GM12872 (cell line): ENCODE measurements around the gene PBX4.

Experiments used
- TF ChIP-seq, protein P1 (sequence below): IDR thresholded peaks from 3 replicates; pipeline ENCODE4 v1.5.1; 2011; ENCODE audit warnings: low read depth, mild to moderate bottlenecking, low read length, moderate library complexity; ENCODE audit not compliant: insufficient read depth

PBX4 gene

DNA sequence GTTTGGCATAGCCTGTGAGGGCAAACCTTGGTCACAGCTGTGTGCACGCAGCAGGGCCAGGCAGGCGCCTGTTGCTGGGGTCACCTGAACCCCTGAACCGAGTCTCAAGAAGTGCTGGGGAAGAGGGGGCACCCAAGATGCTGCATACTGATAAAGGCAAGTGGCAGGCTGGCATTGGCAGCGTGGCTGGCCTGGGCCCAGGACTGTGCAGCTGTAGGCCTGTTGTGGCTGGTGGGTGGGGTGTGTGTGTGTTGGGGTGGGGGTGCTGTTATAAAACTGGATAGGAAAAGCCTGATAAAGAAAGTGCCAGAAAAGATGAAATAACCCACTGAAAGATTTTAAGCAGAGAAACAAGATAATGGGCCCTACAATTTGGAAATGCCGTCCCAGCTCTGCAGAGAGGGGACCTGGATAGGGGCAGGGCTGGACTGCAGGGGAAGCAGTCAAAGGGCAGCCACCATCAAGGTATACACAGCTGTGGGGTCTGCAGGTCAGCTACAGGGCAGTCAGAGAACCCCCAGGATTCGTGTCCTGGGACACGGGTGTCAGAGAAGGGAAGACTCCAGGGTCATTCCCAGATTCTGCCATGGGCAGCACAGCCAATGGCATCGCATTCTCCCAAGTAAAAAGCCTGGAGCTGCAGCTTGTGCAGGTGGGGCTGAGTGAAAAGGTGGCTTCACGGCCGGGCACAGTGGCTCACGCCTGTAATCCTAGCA lies 47.3 kb downstream of the PBX4 start:
- TF ChIP-seq, protein P1, sequence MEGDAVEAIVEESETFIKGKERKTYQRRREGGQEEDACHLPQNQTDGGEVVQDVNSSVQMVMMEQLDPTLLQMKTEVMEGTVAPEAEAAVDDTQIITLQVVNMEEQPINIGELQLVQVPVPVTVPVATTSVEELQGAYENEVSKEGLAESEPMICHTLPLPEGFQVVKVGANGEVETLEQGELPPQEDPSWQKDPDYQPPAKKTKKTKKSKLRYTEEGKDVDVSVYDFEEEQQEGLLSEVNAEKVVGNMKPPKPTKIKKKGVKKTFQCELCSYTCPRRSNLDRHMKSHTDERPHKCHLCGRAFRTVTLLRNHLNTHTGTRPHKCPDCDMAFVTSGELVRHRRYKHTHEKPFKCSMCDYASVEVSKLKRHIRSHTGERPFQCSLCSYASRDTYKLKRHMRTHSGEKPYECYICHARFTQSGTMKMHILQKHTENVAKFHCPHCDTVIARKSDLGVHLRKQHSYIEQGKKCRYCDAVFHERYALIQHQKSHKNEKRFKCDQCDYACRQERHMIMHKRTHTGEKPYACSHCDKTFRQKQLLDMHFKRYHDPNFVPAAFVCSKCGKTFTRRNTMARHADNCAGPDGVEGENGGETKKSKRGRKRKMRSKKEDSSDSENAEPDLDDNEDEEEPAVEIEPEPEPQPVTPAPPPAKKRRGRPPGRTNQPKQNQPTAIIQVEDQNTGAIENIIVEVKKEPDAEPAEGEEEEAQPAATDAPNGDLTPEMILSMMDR = no peak

DNA sequence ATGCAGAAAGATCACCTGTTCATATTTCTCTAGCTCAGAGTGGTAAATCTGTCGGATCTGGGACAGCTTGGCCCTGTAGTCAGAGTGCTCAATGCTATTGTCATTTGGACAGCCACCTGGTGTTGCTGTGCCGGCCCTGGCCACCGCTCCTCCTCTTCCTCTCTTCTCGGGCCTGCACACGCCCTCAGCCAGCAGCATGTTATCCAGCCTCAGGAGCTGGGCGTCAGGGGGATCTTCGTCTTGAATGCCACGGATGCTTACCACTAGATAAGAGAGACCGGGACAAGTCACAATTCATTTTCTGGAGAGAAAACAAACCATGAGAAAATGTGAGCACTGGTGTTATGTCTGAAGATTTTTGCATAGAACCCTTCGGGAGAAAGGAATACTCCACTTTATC lies 47.9 kb downstream of the PBX4 start:
- TF ChIP-seq, protein P1 = no peak

DNA sequence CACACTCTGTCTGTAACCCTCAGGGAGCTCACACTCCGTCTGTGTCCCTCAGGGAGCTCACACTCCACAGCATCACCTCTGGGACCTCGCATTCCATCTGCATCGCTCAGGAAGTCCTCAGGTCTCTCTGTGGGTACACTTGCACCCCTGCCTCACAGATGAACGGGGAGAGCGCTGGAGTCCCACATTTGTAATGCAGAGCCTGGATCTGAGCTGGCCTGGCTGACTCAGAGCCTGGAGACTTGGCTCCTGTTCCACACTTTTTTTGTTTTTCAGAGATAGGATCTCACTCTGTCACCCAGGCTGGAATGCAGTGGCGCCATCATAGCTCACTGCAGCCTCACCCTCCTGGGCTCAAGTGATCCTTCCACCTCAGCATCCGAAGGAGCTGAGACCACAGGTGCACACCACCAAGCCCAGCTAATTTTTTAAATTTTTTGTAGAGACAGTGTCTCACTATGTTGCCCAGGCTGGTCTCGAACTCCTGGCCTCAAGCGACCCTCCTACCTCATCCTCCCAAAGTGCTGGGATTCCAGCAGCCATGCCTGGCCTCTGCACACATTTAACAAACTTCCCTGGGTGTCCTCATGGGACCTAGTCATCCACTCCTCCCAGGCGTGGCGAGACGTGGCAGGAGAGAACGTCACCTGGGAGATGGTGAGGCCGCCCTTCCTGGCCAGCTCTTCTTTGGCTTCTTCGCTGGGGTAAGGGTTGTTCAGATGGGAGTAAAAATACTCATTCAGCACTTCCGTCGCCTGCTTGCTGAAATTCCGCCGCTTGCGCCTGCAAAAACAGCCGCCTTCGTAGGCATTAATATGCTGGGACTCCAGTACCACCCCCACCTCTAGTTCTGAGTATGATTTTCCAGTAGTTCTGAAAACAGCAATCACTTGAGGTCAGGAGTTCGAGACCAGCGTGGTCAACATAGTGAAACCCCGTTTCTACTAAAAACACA lies 49.4 kb downstream of the PBX4 start:
- TF ChIP-seq, protein P1 = no peak

DNA sequence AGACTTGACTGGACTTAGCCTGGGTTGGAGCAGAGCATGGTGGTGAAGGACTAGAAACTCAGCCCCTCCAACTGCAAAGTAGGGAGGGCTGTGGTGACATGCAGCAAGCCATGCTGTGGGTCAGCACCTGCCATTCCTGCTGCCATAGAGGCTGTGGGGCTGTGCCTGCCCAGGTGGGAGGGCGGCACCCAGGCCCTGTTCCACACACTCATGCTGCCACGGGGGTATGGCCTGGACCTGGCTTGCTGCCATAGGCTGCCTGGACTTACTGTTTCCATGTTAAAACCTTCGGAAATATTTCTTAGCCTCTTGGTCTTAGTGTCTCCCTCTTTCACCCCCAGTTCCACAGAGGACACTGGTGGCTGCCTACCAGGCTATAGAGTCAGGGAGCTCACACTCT lies 51.1 kb downstream of the PBX4 start:
- TF ChIP-seq, protein P1 = no peak

DNA sequence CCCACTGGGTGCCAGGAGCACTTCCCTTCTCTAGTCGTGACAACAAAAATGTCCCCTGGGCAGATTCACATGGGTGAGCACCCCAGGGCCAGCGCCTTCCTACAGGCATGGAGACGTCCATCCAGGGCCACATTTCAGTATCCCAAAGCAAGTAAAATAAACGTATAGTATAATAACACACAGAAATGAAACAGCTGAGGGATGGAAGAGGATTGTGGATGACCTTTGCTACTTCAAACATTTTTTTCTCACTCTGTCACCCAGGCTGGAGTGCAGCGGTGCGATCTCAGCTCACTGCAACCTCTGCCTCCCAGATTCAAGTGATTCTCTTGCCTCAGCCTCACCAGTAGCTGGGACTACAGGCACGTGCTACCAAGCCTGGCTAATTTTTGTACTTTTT lies 52.2 kb downstream of the PBX4 start:
- TF ChIP-seq, protein P1 = no peak

DNA sequence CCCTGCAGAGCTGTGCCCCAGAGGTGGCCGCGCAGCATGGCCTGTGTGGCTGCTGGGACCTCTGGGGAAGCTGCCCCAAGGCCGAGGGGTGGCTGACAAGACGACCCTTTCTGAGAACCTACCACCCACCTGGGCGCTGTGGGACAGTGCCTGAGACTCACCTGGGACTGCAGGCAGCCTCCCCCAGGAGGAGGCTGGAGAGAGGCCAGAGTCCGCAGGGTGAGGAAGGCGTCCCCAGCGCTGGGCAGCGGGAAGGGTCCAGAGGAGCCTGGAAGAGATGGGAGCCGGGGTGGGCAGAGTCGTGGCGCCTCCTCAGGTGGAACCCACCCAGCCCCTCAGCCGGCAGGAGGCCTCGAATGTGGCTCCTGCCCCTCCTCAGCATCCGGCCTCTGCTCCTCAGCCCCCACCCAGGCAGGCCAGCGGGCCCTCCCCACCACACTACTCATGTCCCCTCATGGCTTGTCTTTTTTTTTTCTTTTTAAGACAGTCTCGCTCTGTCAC lies 55.1 kb downstream of the PBX4 start:
- TF ChIP-seq, protein P1 = no peak

DNA sequence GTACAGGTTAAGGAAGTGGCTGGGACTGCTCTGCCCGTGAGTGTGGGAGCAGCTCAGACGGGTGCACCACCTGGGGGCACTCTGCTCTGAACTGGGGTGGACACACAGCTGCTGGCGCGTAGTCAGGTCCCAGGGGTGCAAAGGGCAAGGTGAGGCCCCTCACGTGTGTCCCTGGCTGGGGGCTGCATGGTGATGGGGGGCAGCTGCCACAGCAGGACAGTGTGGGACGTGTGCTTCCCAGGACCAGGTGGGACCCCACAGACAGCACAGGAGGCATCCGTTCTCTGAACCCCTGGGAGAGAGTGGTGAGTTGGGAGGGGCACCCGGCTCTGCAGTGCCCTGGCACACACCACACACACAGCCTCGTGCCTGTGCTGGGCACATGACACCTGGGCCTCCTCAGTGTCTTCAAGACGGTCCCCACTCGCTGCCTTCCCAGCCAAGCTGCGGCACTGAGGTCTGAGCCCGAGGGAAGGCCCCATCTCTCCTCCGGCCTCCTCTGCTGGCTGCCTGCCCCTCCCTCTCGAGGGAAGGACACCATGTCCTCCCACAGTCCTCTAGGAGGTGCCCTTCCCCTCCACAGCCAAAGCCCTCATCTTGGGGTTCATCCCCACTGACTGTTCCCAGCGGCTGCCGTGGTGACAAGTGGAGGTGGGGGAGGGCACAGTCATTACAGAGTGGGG lies 55.7 kb downstream of the PBX4 start:
- TF ChIP-seq, protein P1 = 0 out of 3 replicates have a peak, but pooled peaks have one; percentile 17
